ENCODE measurements around the gene GALC.
A peak's percentile ranks its signal among the peaks of the same experiment; 100 is the strongest.

Gene GALC

DNA sequence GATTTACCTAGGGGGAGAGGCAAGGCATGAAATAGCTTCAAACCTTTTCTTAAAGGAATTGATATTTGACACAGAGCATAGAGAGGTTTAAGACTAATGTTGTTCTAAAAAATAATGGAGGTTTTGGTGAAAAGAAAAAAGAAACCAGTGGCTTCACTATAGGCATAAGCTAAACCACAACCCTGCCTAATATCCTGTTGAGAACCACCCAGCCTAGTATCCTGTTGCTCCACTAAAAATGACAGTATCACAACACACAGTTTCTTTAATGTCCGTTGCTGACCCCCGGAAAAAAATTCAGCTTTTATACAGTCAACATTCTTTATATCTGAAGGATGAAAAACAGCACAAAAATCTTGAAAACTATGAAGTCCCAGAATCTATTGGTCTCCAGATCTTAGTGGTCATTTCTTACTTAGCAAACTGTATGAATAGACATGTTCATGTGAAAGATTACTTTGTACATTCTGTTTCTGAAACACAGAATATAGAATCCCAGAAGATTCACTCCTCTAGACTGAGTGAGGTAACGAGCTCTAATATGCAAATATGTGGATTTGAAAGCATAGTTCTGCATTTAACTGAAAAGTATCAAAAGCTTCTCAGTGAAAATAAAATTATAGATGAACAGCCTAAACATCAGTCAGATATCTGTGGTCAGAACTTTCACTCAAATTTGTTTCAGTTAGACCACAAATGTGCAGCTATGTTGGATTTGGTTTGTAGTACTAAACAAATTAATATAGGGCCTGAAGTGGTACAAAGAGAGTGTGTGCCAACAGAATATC, 40.5 kb downstream of the GALC start:
- no peak for FAIRE-seq

DNA sequence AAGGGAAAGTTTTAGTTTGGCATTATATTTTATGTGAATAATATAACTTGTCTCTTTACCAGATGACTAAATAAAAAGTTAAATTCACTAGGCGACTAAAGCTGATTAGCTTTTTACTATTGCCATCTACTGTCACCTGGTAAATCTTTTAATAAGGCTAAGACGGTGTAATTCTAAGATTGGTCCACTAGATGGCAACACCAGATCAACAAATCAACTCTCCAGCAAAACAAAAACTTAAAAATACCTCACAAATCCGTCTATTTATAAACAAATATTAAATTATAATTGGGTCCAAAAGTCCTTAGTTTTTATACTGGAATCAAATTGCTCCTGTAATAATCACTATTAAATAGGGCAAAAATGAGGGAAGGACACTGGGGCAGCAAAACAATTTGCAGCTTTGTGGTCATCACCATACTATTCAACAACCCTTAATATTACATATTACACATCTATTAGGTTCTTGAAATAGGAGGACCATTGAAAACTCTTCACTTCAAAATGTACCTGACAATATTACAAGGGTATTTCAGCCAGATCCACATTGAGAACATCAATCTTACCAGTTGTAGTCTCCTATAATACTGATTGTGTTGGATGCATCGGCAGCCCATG, 47.9 kb downstream of the GALC start:
- FAIRE-seq: peak; percentile 91

DNA sequence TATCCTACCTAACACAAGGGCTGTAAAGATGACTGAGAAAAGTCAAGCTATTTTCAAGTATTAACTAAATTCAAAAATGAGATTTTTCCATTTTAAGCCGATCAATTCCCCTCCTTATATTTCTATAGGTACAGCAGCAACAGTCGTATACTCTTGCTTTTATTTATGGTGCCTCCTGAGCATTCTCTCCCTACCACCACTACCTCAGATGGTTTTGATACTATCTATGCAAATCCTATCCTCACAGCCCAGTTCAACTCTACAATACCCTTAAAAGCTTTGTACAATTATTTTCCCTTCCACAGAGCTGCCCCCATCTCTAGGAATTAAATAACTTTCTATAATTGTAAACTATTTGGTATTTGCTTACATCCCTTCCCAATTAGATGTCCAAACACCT, 52.1 kb downstream of the GALC start:
- no peak for FAIRE-seq

DNA sequence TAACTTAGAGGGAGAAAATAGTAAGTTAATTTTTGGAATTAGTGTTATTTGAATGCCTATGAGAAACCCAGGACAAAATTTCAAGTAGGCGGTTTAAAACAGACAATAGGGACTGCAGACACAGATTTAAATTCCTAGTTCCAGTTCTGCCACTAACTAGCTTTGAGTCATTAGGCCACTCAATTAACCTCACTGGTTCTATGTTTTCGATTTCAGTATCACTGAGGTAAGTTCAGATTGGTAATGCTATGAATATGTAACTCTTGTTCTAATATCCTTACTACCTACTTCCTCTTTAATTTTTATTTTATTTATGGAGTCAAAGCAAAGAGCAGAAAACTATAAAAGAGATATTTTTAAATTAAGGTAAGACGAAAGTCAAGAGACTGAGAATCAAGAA, 52.6 kb downstream of the GALC start:
- FAIRE-seq: no peak

DNA sequence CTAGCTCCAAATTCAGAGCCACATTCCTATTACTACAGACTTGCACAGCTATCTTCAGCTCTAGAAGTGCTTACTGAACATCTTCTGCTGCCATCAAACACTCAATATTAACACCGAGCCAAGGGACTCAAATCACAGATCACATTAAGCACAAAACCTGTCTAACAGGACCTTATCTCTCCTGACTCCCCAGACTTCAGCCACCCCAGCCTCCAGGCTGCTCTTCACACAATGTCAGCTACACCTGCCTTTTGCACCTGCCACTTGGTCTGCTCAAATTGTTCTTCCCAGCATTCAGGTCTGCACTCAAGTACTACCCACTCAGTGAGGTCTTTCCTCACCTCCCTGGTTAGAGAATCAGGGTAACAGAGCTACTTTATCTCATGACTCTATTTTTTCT, 57.1 kb downstream of the GALC start:
- FAIRE-seq: no peak

DNA sequence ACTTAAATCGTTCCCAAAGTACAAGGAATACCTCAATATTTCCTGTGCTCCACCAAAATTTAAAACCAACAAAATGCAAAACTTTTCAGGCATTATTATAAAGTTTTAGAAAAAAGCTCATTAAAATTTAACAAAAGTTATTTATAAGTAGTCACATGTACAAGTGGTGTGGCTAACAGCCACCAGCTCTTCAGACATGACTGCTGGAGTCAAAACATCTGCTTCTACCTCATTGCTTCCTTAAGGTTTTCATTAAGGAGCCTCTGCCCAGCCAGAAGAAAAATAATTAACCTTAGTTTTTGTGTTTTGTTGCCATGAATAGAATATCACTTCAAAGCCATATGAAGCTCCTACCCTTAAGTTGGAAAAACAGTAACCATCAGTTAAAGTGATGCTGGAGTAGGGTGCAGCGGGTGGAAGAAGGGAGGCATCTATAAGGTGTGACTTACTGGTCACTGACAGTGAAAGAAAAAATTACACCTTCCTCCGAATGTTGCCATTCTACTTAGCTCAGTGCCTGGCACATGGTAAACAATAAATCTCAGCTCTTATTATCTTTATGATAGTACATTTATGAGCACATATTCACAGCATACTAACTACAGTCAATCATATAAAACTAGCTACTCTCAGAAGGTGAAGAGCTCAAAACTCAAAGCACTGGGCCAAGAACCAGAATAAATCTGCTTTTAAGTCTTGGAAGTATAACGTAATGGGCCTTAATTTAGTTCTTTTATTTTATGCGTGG, 57.7 kb downstream of the GALC start:
- no peak for FAIRE-seq

DNA sequence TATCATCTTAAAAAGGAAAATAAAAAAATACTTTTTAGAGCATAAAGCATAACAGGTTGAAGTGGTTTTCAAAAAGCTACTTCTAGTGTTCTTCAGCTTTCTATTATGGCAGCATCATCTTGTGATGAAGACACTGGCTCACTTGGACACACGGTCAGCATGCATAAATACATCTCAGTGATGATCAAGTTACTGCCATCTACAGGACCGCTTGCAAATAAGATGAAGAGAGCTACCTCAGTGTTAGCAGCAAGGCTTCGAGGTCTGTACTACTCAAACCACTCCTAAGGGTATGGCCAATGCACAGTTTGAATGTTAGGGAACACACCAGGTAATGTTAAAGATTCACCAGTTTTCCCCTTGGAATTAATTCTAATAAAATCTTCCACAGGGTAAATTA, 58.8 kb downstream of the GALC start:
- FAIRE-seq: no peak

DNA sequence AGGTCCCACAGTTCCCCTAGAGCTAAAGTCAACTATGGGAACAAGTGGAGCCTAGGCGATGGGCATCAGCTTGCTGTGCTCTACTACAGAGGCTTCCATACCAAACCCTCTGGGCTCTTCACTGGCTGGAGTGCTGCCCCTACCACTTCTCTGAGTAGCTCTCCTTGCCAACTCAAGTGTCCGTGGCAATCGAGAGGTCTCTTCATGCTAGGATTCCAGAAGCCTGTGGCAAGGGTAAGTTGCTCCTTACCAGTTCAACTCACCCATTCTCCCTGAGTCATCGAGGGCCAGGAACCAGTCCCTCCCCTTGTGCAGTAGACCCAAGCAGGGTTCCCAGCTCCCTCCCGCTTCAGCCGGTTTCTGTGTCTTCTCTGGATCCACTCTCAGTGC, 76.1 kb downstream of the GALC start:
- no peak for FAIRE-seq

DNA sequence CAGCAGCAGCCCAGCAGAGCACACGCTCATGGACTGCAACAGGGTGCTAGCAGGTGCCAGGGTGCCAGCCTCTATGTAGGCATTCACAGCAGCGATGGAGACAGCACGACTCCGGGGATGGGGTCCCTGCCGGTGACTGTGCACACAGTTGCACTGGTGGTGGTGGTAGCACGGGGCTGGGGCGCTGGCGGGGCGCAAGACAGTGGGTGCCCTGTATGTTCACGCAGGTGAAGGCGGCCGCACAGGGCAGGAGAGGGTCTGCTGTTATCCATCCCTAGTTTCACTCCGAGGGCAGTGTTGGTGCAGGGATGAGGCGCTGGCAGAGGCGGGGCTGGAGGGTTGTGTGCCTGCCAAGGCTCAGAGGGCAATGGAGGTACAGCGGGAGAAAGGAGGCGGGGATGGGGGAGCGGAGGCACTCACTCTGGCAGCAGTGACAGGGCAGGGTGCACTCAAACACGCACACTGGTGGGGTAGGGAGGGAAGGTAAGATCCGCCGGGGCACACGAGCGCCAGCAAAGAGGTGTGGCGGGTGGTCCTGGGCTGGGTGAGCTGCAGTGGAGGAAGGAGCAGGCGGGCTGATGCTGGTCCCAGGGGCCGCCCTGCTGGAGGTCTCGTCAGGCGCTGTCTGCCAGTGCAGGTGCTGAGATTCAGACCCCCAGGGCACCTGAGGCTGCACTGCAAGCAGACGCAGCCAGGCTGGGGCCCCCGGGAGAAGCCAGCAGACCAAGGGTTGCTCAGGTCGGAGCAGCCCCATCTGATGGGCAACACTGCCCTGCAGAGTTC, 76.7 kb downstream of the GALC start:
- FAIRE-seq: no peak

DNA sequence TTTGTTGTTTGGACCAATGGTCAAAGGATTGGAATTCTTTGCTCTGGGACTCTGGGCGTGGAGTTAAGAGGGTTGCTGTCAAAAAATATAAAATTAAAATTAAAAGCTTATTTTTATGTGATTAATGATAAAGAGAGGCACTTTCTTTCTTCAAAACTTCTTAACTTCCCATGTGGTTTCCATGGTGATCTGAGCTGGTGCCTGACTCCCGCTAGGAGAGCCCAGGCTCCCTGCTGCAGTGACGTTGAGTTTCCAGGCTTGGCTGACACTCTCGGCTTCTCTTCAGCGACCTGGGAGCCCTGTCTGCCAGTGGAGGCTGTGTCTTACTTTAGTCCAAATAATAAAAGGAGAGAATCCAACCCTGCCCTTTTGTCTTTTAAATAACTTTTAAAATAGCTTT, 84.4 kb downstream of the GALC start:
- no peak for FAIRE-seq

DNA sequence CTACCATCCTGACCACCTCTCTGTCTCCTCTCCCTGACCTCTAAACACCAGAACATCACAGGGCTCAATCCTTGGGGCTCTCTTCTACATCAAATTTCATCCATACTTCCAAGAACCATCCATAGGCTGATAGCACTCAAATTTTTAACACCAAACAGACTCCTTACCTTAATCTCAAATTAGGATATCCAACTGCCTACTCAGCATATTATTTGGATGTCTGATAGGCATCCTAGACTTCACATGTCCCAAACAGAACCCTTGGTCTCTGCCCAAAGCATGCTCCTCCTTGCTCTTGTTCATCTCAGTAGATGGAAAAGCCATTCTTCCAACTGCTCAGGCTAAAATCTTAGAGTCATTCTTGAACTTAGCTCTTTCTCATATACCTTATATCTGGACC, 91.3 kb downstream of the GALC start:
- no peak for FAIRE-seq

DNA sequence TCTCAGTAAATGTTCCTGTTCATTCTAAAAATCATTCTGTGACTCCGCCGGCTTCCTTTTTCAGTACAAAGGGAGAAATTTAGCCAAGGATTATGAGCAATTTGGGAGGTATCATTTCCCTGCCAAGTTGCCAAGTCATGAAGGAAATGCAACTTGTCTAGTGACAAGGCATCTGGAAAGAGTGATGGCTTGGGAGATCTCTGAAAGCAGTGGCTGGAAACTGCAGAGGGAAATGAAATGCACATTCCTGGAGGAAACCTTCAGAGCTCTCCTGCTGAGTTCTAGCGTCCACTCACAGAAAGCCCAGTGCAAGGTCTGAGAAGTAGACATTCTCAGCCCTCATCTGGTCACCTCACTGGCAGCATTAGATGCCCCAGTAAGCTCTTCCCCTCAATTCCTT, 91.7 kb downstream of the GALC start:
- FAIRE-seq: no peak

DNA sequence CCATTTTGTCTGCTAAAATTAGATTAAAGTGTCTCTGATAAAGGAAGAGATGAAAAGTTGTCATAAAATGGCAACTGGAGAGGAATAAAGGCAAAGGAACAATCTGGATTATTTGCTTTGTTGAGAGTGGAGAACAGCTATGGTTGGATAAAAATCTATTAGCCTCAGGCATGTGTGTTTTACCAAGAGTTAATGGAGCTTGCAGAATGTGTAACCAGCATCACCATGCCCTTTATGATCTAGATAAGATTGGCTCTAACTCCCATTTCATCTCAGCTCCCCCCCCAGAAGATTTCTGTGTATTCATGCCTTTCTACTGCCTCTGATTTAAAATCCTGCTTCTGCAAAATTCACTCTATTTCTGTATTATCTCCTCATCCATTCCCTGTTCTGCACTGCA, 93.8 kb downstream of the GALC start:
- no peak for FAIRE-seq

DNA sequence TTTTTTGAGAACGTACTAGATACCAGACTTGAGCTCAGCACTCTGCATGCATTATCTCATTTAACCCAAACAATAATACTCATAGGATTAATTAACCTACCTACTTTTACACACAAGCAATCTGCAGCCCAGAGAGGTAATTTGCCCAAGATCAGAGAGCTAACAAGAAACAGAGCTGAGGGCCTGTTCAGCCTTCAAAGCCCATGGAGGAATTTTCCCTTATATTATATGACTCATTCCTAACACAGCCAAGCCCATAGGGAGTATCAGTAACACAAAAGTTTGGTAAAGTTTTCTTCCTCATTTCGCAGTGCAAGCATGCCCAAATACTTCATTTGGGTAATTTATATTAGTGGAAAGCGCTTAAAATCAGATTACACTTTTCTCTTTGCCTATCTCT, 94.7 kb downstream of the GALC start:
- no peak for FAIRE-seq

DNA sequence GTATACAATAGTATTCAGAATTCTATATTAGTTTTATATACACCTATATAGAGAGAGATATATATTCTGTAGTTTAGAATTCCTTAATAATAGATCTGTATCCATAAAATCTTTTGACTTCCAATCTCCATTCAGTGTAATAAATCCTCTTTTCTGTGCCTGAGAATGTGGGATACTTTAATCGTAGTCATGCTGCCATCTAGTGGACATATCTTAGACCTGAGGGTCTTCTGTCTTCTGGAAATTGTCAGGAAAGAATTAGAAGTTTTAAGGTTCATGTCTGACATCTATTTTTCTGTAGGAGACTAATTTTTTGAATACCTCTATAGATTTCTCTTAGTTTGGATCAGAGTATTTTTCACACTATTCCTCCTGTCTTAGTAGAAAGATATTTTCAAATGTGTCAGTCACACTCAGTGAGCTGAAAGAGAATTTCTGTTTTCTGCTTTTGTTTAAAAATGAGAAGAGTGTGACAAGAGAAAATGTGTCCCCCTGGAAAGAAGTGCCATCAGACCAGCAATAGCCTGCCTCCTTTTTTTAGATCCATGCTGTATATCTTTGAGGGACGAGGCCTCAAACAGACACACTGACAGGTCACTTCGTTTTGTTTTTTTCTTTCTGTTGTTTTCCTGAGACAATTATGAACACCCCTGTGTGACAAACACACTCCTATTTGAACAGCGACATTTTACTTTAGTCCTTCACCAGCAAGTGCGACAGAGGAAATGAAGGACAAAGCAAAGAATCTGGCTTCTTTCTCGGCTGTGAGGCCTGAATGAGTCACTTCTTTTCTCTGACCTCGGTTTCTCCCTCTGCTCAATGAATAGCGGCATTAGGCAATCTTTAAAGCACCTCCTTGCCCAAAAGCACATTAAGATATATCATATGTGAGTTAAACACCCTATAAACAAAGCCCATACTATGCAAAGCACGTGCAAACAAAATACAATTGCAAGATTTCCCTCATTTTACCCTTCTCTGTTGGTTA, 96.3 kb downstream of the GALC start:
- FAIRE-seq: peak; percentile 93

DNA sequence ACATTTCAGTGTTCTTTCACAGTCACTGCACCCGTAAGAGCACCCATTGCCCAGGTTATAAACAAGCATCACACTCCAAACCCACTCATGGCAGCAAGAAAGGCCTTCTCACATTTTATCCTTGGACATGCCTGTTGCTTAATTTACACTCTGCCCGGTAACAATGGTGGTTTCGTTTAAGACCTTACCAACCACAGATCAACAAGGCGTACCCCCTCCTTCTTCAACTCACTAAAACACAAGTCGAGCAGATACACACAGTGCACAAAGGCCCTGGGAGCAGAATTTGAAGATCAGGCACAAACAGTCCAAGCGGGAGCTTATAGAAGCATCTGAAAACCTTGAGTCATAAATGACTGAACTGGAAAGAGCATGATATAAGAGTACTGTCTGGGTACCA, 98.1 kb downstream of the GALC start:
- FAIRE-seq: no peak

DNA sequence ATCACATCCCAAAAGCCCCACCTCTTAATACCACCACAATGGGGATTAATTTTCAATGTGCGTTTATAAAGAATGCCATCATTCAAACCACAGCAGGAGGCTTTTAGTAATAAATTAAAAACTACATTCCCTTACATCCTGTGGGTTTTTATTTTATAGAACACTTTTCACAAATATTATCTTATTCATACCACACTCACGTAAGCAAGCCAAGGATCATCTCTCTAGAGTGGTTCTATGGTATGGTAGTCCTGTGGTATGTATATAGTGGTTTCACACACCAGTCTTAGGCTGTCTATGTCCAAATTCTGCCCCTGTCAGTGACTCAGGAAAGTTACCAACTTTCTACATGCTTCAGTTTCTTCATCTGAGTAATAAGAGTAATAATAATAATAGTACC, 100.2 kb downstream of the GALC start:
- FAIRE-seq: no peak

DNA sequence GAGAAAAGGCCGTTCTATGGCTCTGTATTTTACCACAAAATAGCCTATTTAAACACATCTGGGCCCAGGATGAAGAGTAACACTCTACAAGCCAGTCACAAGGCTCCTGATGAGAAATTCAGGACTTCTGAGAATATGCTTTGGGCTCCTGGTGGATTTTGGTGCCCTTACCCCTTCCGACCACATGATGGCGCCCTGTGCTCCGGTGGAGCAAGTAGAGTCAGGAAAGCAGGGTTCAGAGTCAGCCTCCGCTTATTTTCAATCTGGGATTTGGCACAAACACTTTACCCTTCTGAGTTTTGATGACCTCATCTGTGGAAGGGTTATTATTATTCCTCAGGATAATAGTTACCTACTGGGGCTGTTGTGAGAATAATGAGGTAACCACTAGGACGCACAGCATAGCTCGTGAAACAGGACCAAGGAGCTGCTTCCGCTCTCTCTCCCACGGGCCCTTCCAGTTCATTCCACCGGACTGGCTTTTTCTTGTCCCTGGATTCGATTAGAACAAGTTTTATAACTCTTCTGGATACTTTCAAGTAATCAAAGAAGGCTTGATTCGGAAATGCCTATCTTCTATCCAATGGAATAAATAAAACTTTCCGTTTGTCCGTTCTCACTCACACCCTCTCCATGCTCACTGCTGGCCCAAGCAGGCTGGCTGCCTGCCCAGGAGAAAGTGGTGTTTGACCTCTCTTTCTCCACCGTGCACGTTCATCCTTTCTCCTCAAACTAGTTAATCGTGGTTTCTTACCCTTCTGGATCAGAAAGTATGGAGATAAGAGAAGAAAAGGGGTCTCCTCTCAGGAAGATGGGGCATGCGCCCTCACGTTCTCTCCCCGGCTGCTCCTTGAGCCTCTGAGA, 104.6 kb downstream of the GALC start:
- no peak for FAIRE-seq

DNA sequence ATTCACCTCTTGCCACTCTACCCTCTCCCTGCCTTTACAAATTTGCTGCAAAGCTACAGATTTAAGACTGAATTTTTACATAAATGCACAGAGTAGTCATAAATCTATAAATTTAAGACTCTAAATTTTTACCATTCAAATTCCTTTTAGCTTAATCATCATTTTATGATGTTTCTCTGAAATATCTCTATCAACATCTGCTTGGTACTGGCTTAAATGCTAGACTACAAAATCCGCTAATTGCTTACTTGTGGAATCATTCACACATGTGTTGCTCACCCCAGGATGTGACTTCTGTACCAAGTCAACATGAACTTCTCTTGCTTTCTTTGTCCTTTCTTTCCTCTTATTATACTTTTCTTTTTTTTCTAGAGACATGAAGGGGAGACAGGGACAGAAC, 109.2 kb downstream of the GALC start:
- peak; percentile 31 for FAIRE-seq
